Lower lobe of right lung (tissue), 2 donors: ENCODE data around the gene SETD1A. TPM values are rescaled to one million over a fixed set of nuclear protein-coding genes. Genes with fewer than 3 reads are reported as not detected.

ENCODE experiments used
- ATAC-seq, 2 donors: fragments of 200-7000 bp; cut with Tn5 transposase; one replicate each; pipeline ENCODE4 v1.9.1; 2020 to 2022; ENCODE audit warnings: mild to moderate bottlenecking in 2 of 2, moderate library complexity in 2 of 2
- DNase-seq: peaks from one replicate; pipeline ENCODE4 v3.0.0-alpha.2; 2020
- H3K27ac ChIP-seq: fragments of 200-600 bp; one replicate; pipeline ENCODE4 v1.8.0; 2022
- H3K27me3 ChIP-seq: fragments of 200-600 bp; one replicate; pipeline ENCODE4 v1.8.0; 2022; ENCODE audit warnings: low read depth
- H3K36me3 ChIP-seq: fragments of 200-600 bp; one replicate; pipeline ENCODE4 v1.8.0; 2022; ENCODE audit warnings: mild to moderate bottlenecking
- H3K4me1 ChIP-seq: fragments of 200-600 bp; one replicate; pipeline ENCODE4 v1.8.0; 2022
- H3K4me3 ChIP-seq: fragments of 200-600 bp; one replicate; pipeline ENCODE4 v1.8.0; 2022; ENCODE audit warnings: mild to moderate bottlenecking
- H3K9me3 ChIP-seq: fragments of 200-600 bp; one replicate; pipeline ENCODE4 v1.8.0; 2022
- CTCF ChIP-seq: fragments of 200-600 bp; IDR thresholded peaks from one replicate; pipeline ENCODE4 v1.8.0; 2022; ENCODE audit warnings: antibody characterized with exemption, mild to moderate bottlenecking
- intact Hi-C: fragments of 100-400 bp; cut with DNase I; formaldehyde crosslinking; loops from one replicate; pipeline ENCODE4 v1.11.0; 2022
- total RNA-seq: library from RNA; stranded (reverse); fragmentation: NEBNext Ultra II Directional; extraction: Animal tissue kit (Norgen Biotek cat#: 25700); gene quantifications from one replicate; pipeline ENCODE4 v1.2.1, GENCODE V29; 2021
- donor health status: DM: no; HTN: yes; CAD: no; lungs with severe emphysema.

SETD1A gene
- total RNA-seq, 1 donor from 2014 or later: 15.0 TPM

- intact Hi-C loops: no loop called here
- no peaks in the 10 kb centered on the region for H3K36me3 ChIP-seq
- H3K4me3 ChIP-seq: no peak overlapping the region
- DNase-seq (no peak), ATAC-seq (no peak)
- H3K4me1 ChIP-seq: peaks cover 7% of the 10 kb centered on the region
- H3K9me3 ChIP-seq: no peaks in the 10 kb centered on the region
- H3K27ac ChIP-seq: no peak overlapping the region
- TF ChIP-seq CTCF: no peak
- H3K27me3 ChIP-seq: no peaks in the 10 kb centered on the region
Observed at GRCh38 chr16:31001507-31002249, 44.1 kb downstream of the SETD1A start.

GRCh38 chr16:31002250-31002700, 44.7 kb downstream of the SETD1A start:
- intact Hi-C loops: no loop called here
- ATAC-seq: no peak

GRCh38 chr16:31002862-31003341, 45.3 kb downstream of the SETD1A start:
- Histone ChIP-seq H3K27ac (no peak overlapping the region), H3K4me3 (no peak overlapping the region), H3K9me3 (no peaks in the 10 kb centered on the region), H3K36me3 (no peaks in the 10 kb centered on the region), H3K27me3 (peaks cover 12% of the 10 kb centered on the region), H3K4me1 (no peaks in the 10 kb centered on the region)
- ATAC-seq (no peak), DNase-seq (no peak)
- intact Hi-C loops: no loop called here
- no peak for TF ChIP-seq CTCF

More at GRCh38 chr16:31002250-31002700, 44.7 kb downstream of the SETD1A start:
- no peaks in the 10 kb centered on the region for H3K36me3 ChIP-seq
- peaks cover 4% of the 10 kb centered on the region for H3K4me1 ChIP-seq
- TF ChIP-seq CTCF: no peak
- no peak for DNase-seq
- H3K27ac ChIP-seq: no peak overlapping the region
- H3K4me3 ChIP-seq: no peak overlapping the region
- peaks cover 6% of the 10 kb centered on the region for H3K27me3 ChIP-seq
- H3K9me3 ChIP-seq: no peaks in the 10 kb centered on the region

GRCh38 chr16:31003744-31004143, 46.2 kb downstream of the SETD1A start:
- Histone ChIP-seq H3K27ac (no peak overlapping the region), H3K27me3 (peaks cover 21% of the 10 kb centered on the region), H3K36me3 (no peaks in the 10 kb centered on the region), H3K4me3 (no peak overlapping the region), H3K9me3 (no peaks in the 10 kb centered on the region), H3K4me1 (no peaks in the 10 kb centered on the region)
- intact Hi-C loops: no loop called here
- TF ChIP-seq CTCF: no peak
- ATAC-seq: no peak
- no peak for DNase-seq

GRCh38 chr16:31004658-31005057, 47.1 kb downstream of the SETD1A start:
- no peak for DNase-seq
- Histone ChIP-seq H3K27ac (no peak overlapping the region), H3K4me1 (no peaks in the 10 kb centered on the region), H3K27me3 (peaks cover 29% of the 10 kb centered on the region), H3K36me3 (no peaks in the 10 kb centered on the region), H3K4me3 (no peak overlapping the region), H3K9me3 (no peaks in the 10 kb centered on the region)
- no peak for TF ChIP-seq CTCF
- ATAC-seq: no peak
- intact Hi-C loops: no loop called here
